NCI-H2171 treated with DMSO at 0.1 percent for 48 hours (cell line): ENCODE measurements around the gene KRT75.
A peak's percentile ranks its signal among the peaks of the same experiment; 100 is the strongest.
"Not testable (repeated sequence)": the region's sequence is repeated elsewhere in the genome, so short reads cannot be mapped to it uniquely, and the experiment has no call there.

Experiments
- DNase-seq: peaks from one replicate; lab custom pipeline; 2025; lab: John Stamatoyannopoulos, UW

Gene KRT75

GRCh38 chr12:52415870-52416750 is 18.1 kb downstream of the KRT75 start:
- peak; percentile 85 for DNase-seq

- DNase-seq = no peak
Observed at GRCh38 chr12:52414936-52415335, 19.2 kb downstream of the KRT75 start.

GRCh38 chr12:52413782-52414345 is 20.3 kb downstream of the KRT75 start:
- DNase-seq = no peak

- no peak for DNase-seq
Observed at GRCh38 chr12:52413202-52413601, 21.0 kb downstream of the KRT75 start.

- DNase-seq = no peak
Observed at GRCh38 chr12:52411815-52412214, 22.4 kb downstream of the KRT75 start.

- DNase-seq = not testable (repeated sequence)
Observed at GRCh38 chr12:52410589-52411248, 23.5 kb downstream of the KRT75 start.

- no peak for DNase-seq
Observed at GRCh38 chr12:52407918-52408317, 26.3 kb downstream of the KRT75 start.

GRCh38 chr12:52405922-52406385 is 28.2 kb downstream of the KRT75 start, which contains the start of gene KRT82:
Gene KRT82 (minus strand): TSS chr12:52406335. CDS start chr12:52406277, 58 bp downstream.
- no peak for DNase-seq

GRCh38 chr12:52404951-52405350 is 29.2 kb downstream of the KRT75 start:
- no peak for DNase-seq

- DNase-seq = no peak
Observed at GRCh38 chr12:52403561-52403960, 30.6 kb downstream of the KRT75 start.

- DNase-seq = peak; percentile 55
Observed at GRCh38 chr12:52402873-52403540, 31.2 kb downstream of the KRT75 start.

- no peak for DNase-seq
Observed at GRCh38 chr12:52402377-52402776, 31.8 kb downstream of the KRT75 start.

- no peak for DNase-seq
Observed at GRCh38 chr12:52401926-52402325, 32.2 kb downstream of the KRT75 start.

- no peak for DNase-seq
Observed at GRCh38 chr12:52401526-52401925, 32.6 kb downstream of the KRT75 start.

GRCh38 chr12:52400906-52401305 is 33.3 kb downstream of the KRT75 start:
- DNase-seq = no peak

GRCh38 chr12:52399756-52400155 is 34.4 kb downstream of the KRT75 start:
- DNase-seq = no peak

- no peak for DNase-seq
Observed at GRCh38 chr12:52398176-52398575, 36.0 kb downstream of the KRT75 start.

- no peak for DNase-seq
Observed at GRCh38 chr12:52396656-52397055, 37.5 kb downstream of the KRT75 start.

GRCh38 chr12:52395761-52396434 is 38.3 kb downstream of the KRT75 start:
- DNase-seq = peak; percentile 74

- DNase-seq = no peak
Observed at GRCh38 chr12:52394836-52395405, 39.2 kb downstream of the KRT75 start.

- DNase-seq = no peak
Observed at GRCh38 chr12:52392465-52393007, 41.6 kb downstream of the KRT75 start.
